Ascending aorta (tissue), 2 donors: ENCODE results near the gene SLC4A1AP. TPM values are rescaled to one million over a fixed set of nuclear protein-coding genes. Genes with fewer than 3 reads are reported as not detected.
A peak's percentile ranks its signal among the peaks of the same experiment; 100 is the strongest.

Experiments
- DNase-seq, 2 donors: peaks; one replicate each; pipeline ENCODE4 v3.0.0-alpha.2; 2019; ENCODE audit warnings: low spot score in 2 of 2
- H3K27ac ChIP-seq, 2 donors: fragments of 200-600 bp; sonication (generic); one replicate each; pipeline ENCODE4 v1.5.1; 2016 to 2017; ENCODE audit warnings: mild to moderate bottlenecking in 1 of 2
- H3K27me3 ChIP-seq: fragments of 200-600 bp; sonication (generic); one replicate; pipeline ENCODE4 v1.5.1; 2017
- H3K36me3 ChIP-seq, 2 donors: fragments of 200-600 bp; sonication (generic); one replicate each; pipeline ENCODE4 v1.5.1; 2016
- H3K4me1 ChIP-seq, 2 donors: fragments of 200-600 bp; sonication (generic); one replicate each; pipeline ENCODE4 v1.5.1; 2016 to 2017; ENCODE audit warnings: mild to moderate bottlenecking in 1 of 2
- H3K4me3 ChIP-seq, 2 donors: fragments of 200-600 bp; sonication (generic); one replicate each; pipeline ENCODE4 v1.5.1; 2016 to 2017; ENCODE audit warnings: mild to moderate bottlenecking in 1 of 2
- H3K9me3 ChIP-seq, 2 donors: fragments of 200-600 bp; sonication (generic); one replicate each; pipeline ENCODE4 v1.5.1; 2016
- CTCF ChIP-seq, 3 experiments: fragments of 200-600 bp in 2 of 3; fragments of 450-650 bp in 1 of 3; sonication (generic) in 2 of 3; IDR thresholded peaks; one replicate each; pipeline ENCODE4 v1.5.1; 2016 to 2019; ENCODE audit warnings: antibody characterized with exemption in 3 of 3, mild to moderate bottlenecking in 1 of 3, moderate library complexity in 1 of 3
- intact Hi-C: fragments of 100-400 bp; cut with DNase I; formaldehyde crosslinking; loops from one replicate; pipeline ENCODE4 v1.15.1; 2023
- total RNA-seq: library from RNA; depleted of rRNA; stranded (reverse); fragments of >200 nt; gene quantifications from one replicate; pipeline ENCODE4 v1.1.0, GENCODE V29; 2016

The SLC4A1AP gene
- total RNA-seq, 1 donor from 2014 or later, result 26.8 TPM

DNA sequence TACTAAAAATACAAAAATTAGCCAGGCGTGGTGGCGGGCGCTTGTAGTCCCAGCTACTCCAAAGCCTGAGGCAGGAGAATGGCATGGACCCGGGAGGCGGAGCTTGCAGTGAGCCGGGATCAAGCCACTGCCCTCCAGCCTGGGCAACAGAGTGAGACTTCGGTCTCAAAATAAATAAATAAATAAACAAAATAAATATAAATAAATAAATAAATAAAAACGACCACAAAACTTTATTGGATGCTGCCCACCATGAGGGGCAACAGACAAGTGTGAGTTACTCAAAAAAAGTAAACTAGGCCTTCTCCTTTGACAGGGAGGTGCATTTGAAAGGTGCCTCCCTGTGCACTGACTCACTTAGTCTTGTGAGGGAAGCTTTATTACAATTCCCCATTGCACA is 50.4 kb downstream of the SLC4A1AP start:
- Histone ChIP-seq H3K27ac (peak overlapping the region; percentile 95 to 97), H3K9me3 (no peaks in the 10 kb centered on the region), H3K36me3 (no peaks in the 10 kb centered on the region), H3K4me1 (peaks cover 8 to 42% of the 10 kb centered on the region in 2 donors), H3K4me3 (no peak overlapping the region), H3K27me3 (no peaks in the 10 kb centered on the region)
- TF ChIP-seq CTCF (IDR thresholded peaks at IDR 0.05), result no peak
- intact Hi-C loops, result no loop called here
- DNase-seq, result no peak

GRCh38 chr2:27714851-27715291 is 51.2 kb downstream of the SLC4A1AP start:
- Histone ChIP-seq H3K27ac (peak overlapping the region; percentile 95 to 97), H3K9me3 (no peaks in the 10 kb centered on the region), H3K4me1 (peaks cover 11 to 40% of the 10 kb centered on the region in 2 donors), H3K27me3 (no peaks in the 10 kb centered on the region), H3K4me3 (peak overlapping the region; percentile 35 to 41), H3K36me3 (no peaks in the 10 kb centered on the region)
- no peak for DNase-seq
- TF ChIP-seq CTCF (IDR thresholded peaks at IDR 0.05), result no peak
- intact Hi-C loops, result loop anchor here (1.0 kb wide), 1 partner anchor 8 kb away; no protein-coding TSS in a partner anchor

- no peak for TF ChIP-seq CTCF (IDR thresholded peaks at IDR 0.05)
- Histone ChIP-seq H3K4me1 (peaks cover 11 to 42% of the 10 kb centered on the region in 2 donors), H3K27me3 (no peaks in the 10 kb centered on the region), H3K36me3 (no peaks in the 10 kb centered on the region), H3K9me3 (no peaks in the 10 kb centered on the region), H3K4me3 (peak overlapping the region; percentile 35 to 41), H3K27ac (peak overlapping the region; percentile 95 to 97)
- intact Hi-C loops, result loop anchor here (1.0 kb wide), 1 partner anchor 8 kb away; no protein-coding TSS in a partner anchor
- DNase-seq, result peak in 1 of 2 donors; percentile 92
Observed at GRCh38 chr2:27715318-27716210, 51.9 kb downstream of the SLC4A1AP start.

DNA sequence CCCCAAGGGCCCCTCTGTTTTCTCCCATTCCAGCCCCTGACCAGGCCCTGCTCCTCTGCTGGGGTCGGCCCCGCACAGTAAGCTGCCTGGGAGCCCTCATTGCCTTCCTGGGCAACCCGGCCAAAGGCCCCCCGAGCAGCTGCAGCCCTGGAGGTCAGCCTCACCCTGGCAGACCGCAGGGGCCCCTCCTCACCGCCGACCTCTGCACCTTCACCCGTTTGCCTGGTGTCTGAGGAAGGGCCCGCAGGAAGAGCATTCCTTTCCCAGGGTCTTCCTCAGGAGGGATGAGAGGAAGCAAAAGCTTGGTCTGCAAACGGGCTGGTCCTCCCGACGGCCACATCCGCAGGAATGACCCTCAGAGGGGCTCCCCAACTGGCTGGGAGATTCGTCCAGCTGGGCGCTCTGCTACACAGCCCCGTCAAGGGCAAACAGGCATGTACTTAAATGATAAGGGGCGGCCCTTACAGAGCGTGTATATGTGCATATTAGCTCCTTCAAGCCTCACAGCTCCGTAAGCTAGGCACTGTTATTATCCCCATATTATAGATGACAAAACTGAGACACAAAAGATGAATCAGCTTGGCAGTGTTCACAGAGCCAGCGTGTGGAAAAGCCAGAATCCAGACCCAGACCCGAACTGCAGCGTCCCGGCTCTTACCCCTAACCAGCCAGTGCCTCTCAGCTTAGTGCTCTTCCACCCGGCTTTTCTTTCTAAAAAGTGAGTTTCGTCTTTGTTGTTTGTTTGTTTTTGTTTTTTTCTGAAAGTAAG is 52.8 kb downstream of the SLC4A1AP start:
- DNase-seq, result no peak
- TF ChIP-seq CTCF (IDR thresholded peaks at IDR 0.05), result no peak
- no peaks in the 10 kb centered on the region for H3K36me3 ChIP-seq
- H3K27me3 ChIP-seq, result no peaks in the 10 kb centered on the region
- H3K4me1 ChIP-seq, result peaks cover 13 to 45% of the 10 kb centered on the region in 2 donors
- H3K4me3 ChIP-seq, result peak overlapping the region in 1 of 2 donors; percentile 35
- no peaks in the 10 kb centered on the region for H3K9me3 ChIP-seq
- peak overlapping the region; percentile 95 to 97 for H3K27ac ChIP-seq
- intact Hi-C loops, result no loop called here

DNA sequence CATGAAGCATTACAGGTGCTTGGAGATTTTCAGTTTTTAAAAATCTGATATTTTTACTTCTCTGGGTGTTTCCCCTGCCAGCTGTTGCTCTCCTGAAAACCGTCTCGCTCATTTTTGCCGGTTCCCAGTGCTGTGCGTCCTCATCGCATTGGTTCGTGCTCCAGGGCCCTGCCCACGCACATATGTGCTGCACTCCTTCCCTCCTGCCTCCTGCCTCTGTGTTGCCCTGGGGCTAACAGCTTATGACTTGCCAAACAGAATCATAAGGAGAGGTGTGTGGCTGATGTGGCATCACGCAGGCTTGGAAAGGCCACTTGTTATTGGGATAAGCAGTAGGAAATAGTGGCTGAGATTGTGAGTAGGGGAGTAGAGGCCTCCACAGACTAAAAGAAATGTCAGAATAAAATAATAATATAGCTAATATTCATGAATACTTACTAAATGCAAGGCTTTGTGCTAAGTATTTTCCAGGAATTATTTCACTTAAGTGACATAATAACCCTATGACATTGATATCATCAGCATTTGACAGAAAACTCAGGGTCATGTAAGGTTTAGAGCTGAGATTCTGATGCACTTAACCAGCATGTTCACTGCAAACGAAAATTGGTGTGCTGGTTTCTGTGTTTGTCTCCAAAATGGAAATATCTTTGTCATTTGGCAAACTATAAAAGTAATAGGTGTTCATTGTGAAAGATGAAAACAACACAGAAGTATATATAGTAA is 53.5 kb downstream of the SLC4A1AP start:
- intact Hi-C loops, result no loop called here
- H3K4me3 ChIP-seq, result peak overlapping the region in 1 of 2 donors; percentile 35
- no peak for DNase-seq

More for the DNA sequence above, 53.5 kb downstream of the SLC4A1AP start:
- H3K36me3 ChIP-seq, result no peaks in the 10 kb centered on the region
- H3K27me3 ChIP-seq, result no peaks in the 10 kb centered on the region
- H3K4me1 ChIP-seq, result peaks cover 15 to 46% of the 10 kb centered on the region in 2 donors
- H3K27ac ChIP-seq, result peak overlapping the region; percentile 95 to 97
- H3K9me3 ChIP-seq, result no peaks in the 10 kb centered on the region
- TF ChIP-seq CTCF (IDR thresholded peaks at IDR 0.05), result no peak
